IMR-90 (cell line): ENCODE measurements around the gene RRP15. TPM values are rescaled to one million over a fixed set of nuclear protein-coding genes. Genes with fewer than 3 reads are reported as not detected.

Experiments
- ATAC-seq: fragments of 200-7000 bp; cut with Tn5 transposase; 2 replicates; pipeline ENCODE4 v1.9.1; 2020; ENCODE audit warnings: low read depth, mild to moderate bottlenecking, moderate library complexity
- BruUV-seq: library from RNA; stranded (reverse); fragments of 400-500 nt; replicated peaks from 2 replicates; lab custom pipeline; 2021; lab: Mats Ljungman, UMichigan
- CTCF ChIA-PET: fragments of 300-600 bp; formaldehyde crosslinking; extraction: SDS; loops from one replicate; lab custom pipeline; 2021; ENCODE audit warnings: antibody characterized with exemption; lab: Yijun Ruan, JAX
- POLR2A ChIA-PET: fragments of 300-600 bp; sonication (Branson Sonifier 250); formaldehyde crosslinking; loops from one replicate; lab custom pipeline; 2022; ENCODE audit warnings: antibody characterized with exemption; ENCODE audit not compliant: unreplicated experiment; lab: Charles Lee
- DNase-seq: peaks from one replicate; pipeline ENCODE4 v3.0.0; 2013
- H2AFZ ChIP-seq: replicated peaks from 2 replicates; pipeline ENCODE3; 2013; ENCODE audit warnings: low read length, mild to moderate bottlenecking; ENCODE audit not compliant: poor library complexity
- H2AK5ac ChIP-seq: 2 replicates; pipeline ENCODE4 v1.6.1; 2013; ENCODE audit warnings: low read depth, low read length, inconsistent platforms
- H2AK9ac ChIP-seq: replicated peaks from 2 replicates; pipeline ENCODE3; 2013; ENCODE audit warnings: mild to moderate bottlenecking, low read depth, low read length, moderate library complexity; ENCODE audit not compliant: poor library complexity
- H2BK120ac ChIP-seq: 2 replicates; pipeline ENCODE4 v1.6.1; 2013; ENCODE audit warnings: low read depth, low read length, inconsistent platforms
- H2BK15ac ChIP-seq: 3 replicates; pipeline ENCODE4 v1.6.1; 2013; ENCODE audit warnings: low read depth, low read length, inconsistent platforms
- H2BK20ac ChIP-seq: 2 replicates; pipeline ENCODE4 v1.6.1; 2013; ENCODE audit warnings: low read depth, mild to moderate bottlenecking, inconsistent platforms, low read length, moderate library complexity
- H2BK5ac ChIP-seq: 2 replicates; pipeline ENCODE4 v1.6.1; 2013; ENCODE audit warnings: mild to moderate bottlenecking, low read depth, low read length, inconsistent platforms; ENCODE audit not compliant: poor library complexity, severe bottlenecking
- H3K14ac ChIP-seq: replicated peaks from 2 replicates; pipeline ENCODE4 v1.6.1; 2013; ENCODE audit warnings: low read depth, low read length, inconsistent platforms
- H3K18ac ChIP-seq: 2 replicates; pipeline ENCODE4 v1.6.1; 2013; ENCODE audit warnings: low read depth, low read length, control low read depth
- H3K23ac ChIP-seq: 2 replicates; pipeline ENCODE4 v1.6.1; 2013; ENCODE audit warnings: low read depth, low read length, inconsistent platforms
- H3K27ac ChIP-seq: 2 replicates; pipeline ENCODE4 v1.5.1; 2013; ENCODE audit warnings: mild to moderate bottlenecking, control low read depth, low read length; ENCODE audit not compliant: insufficient read depth
- H3K27me3 ChIP-seq: 2 replicates; pipeline ENCODE4 v1.6.1; 2013; ENCODE audit warnings: low read length; ENCODE audit not compliant: control insufficient read depth, insufficient read depth
- H3K36me3 ChIP-seq: 2 replicates; pipeline ENCODE4 v1.6.1; 2013; ENCODE audit warnings: low read length, mixed read lengths; ENCODE audit not compliant: control insufficient read depth, insufficient read depth
- H3K4ac ChIP-seq: 2 replicates; pipeline ENCODE4 v1.6.1; 2013; ENCODE audit warnings: low read depth, low read length, inconsistent platforms
- H3K4me1 ChIP-seq: 2 replicates; pipeline ENCODE4 v1.6.1; 2013; ENCODE audit warnings: low read length, mixed read lengths; ENCODE audit not compliant: control insufficient read depth, insufficient read depth
- H3K4me2 ChIP-seq: 2 replicates; pipeline ENCODE4 v1.6.1; 2013; ENCODE audit warnings: low read depth, mild to moderate bottlenecking, control low read depth, low read length, moderate library complexity
- H3K4me3 ChIP-seq: 2 replicates; pipeline ENCODE4 v1.5.1; 2013; ENCODE audit warnings: low read depth, mild to moderate bottlenecking, control low read depth, low read length, moderate library complexity; ENCODE audit not compliant: insufficient read depth
- H3K56ac ChIP-seq: 2 replicates; pipeline ENCODE4 v1.6.1; 2013; ENCODE audit warnings: low read length, inconsistent platforms; ENCODE audit not compliant: insufficient read depth; ENCODE audit errors: extremely low read depth
- H3K79me1 ChIP-seq, 2 experiments: 2 replicates each; pipeline ENCODE4 v1.6.1; 2013; ENCODE audit warnings: low read length in 2 of 2, inconsistent platforms in 1 of 2, low read depth in 1 of 2
- H3K9ac ChIP-seq: 2 replicates; pipeline ENCODE4 v1.6.1; 2013; ENCODE audit warnings: low read depth, low read length, control low read depth
- H3K9me1 ChIP-seq: 2 replicates; pipeline ENCODE4 v1.6.1; 2013; ENCODE audit warnings: low read length, inconsistent platforms; ENCODE audit not compliant: insufficient read depth
- H3K9me3 ChIP-seq: 2 replicates; pipeline ENCODE4 v1.6.1; 2013; ENCODE audit warnings: low read length; ENCODE audit not compliant: control insufficient read depth, insufficient read depth
- H4K20me1 ChIP-seq: 2 replicates; pipeline ENCODE4 v1.6.1; 2013; ENCODE audit warnings: low read length, inconsistent platforms; ENCODE audit not compliant: insufficient read depth
- H4K5ac ChIP-seq: 2 replicates; pipeline ENCODE4 v1.6.1; 2013; ENCODE audit warnings: mild to moderate bottlenecking, low read depth, low read length, control low read depth
- H4K8ac ChIP-seq, 2 experiments: 2 replicates each; pipeline ENCODE4 v1.6.1; 2013; ENCODE audit warnings: low read depth in 2 of 2, low read length in 2 of 2, control low read depth in 1 of 2, inconsistent platforms in 1 of 2
- H4K91ac ChIP-seq: 2 replicates; pipeline ENCODE4 v1.6.1; 2013; ENCODE audit warnings: low read depth, low read length, inconsistent platforms; ENCODE audit not compliant: insufficient read depth
- BHLHE40 ChIP-seq: fragments of 150-350 bp; IDR thresholded peaks from 2 replicates; pipeline ENCODE4 v1.6.1; 2016; ENCODE audit warnings: mild to moderate bottlenecking, low read depth, low read length
- CHD1 ChIP-seq: IDR thresholded peaks from 2 replicates; pipeline ENCODE4 v1.6.1; 2012; ENCODE audit warnings: low read depth, low read length, improper control_type of control experiment
- FOS ChIP-seq: fragments of 150-350 bp; IDR thresholded peaks from 2 replicates; pipeline ENCODE4 v1.6.1; 2016; ENCODE audit warnings: low read depth, low read length
- MAFK ChIP-seq: IDR thresholded peaks from 2 replicates; pipeline ENCODE4 v1.6.1; 2012; ENCODE audit warnings: low read depth, low read length, improper control_type of control experiment
- MAZ ChIP-seq: IDR thresholded peaks from 2 replicates; pipeline ENCODE4 v1.6.1; 2012; ENCODE audit warnings: low read depth, mild to moderate bottlenecking, low read length, improper control_type of control experiment, moderate library complexity, borderline replicate concordance
- NFE2L2 ChIP-seq: fragments of 150-350 bp; IDR thresholded peaks from 2 replicates; pipeline ENCODE4 v1.6.1; 2016; ENCODE audit warnings: low read depth, mild to moderate bottlenecking, low read length
- POLR2A ChIP-seq: IDR thresholded peaks from 2 replicates; pipeline ENCODE4 v1.6.1; 2012; ENCODE audit warnings: mild to moderate bottlenecking, low read depth, low read length
- RCOR1 ChIP-seq: IDR thresholded peaks from 2 replicates; pipeline ENCODE4 v1.6.1; 2012; ENCODE audit warnings: mild to moderate bottlenecking, low read length, improper control_type of control experiment; ENCODE audit not compliant: insufficient replicate concordance
- RFX5 ChIP-seq: IDR thresholded peaks from 2 replicates; pipeline ENCODE4 v1.8.0; 2012; ENCODE audit warnings: low read depth, mild to moderate bottlenecking, low read length, moderate library complexity
- SMC3 ChIP-seq: fragments of 150-350 bp; IDR thresholded peaks from 2 replicates; pipeline ENCODE4 v1.6.1; 2016; ENCODE audit warnings: low read depth, mild to moderate bottlenecking, antibody characterized with exemption, low read length, moderate library complexity
- dilution Hi-C: fragments of 300-500 bp; cut with HindIII; formaldehyde crosslinking; loops from one replicate; pipeline ENCODE4 v1.14.3; 2018; ENCODE audit warnings: low sequenced_read_pairs; ENCODE audit not compliant: unreplicated experiment
- in situ Hi-C: fragments of 300-500 bp; cut with MboI; formaldehyde crosslinking; loops from 3 replicates; pipeline ENCODE4 v1.14.3; 2019; ENCODE audit warnings: low sequenced_read_pairs, inconsistent platforms, mixed read lengths
- intact Hi-C: fragments of 100-400 bp; cut with micrococcal nuclease; formaldehyde crosslinking; loops from 2 replicates; pipeline ENCODE4 v1.10.0; 2022
- polyA plus RNA-seq, 3 experiments: library from polyadenylated mRNA; depleted of rRNA; stranded (reverse); fragments of >200 nt; gene quantifications; 2 replicates each; pipeline ENCODE4 v1.2.3, GENCODE V29; 2012; ENCODE audit warnings: low replicate concordance in 1 of 3
- total RNA-seq: library from RNA; depleted of rRNA; stranded (reverse); fragments of >200 nt; gene quantifications from 2 replicates; pipeline ENCODE4 v1.2.3, GENCODE V29; 2012
- TF ChIP-seq, protein P1 (sequence below): conservative IDR thresholded peaks from 2 replicates; pipeline ENCODE4 v1.5.1; 2012; ENCODE audit warnings: mild to moderate bottlenecking, low read depth, low read length, improper control_type of control experiment
- TF ChIP-seq, protein P2 (sequence below): fragments of 150-350 bp; IDR thresholded peaks from 2 replicates; pipeline ENCODE4 v1.6.1; 2016; ENCODE audit warnings: low read depth, mild to moderate bottlenecking, low read length, moderate library complexity, borderline replicate concordance

Gene RRP15
- total and polyA plus RNA-seq, 2 of the 4 experiments (the other 2 are of a cell fraction), result 3.1 to 4.1 TPM

DNA sequence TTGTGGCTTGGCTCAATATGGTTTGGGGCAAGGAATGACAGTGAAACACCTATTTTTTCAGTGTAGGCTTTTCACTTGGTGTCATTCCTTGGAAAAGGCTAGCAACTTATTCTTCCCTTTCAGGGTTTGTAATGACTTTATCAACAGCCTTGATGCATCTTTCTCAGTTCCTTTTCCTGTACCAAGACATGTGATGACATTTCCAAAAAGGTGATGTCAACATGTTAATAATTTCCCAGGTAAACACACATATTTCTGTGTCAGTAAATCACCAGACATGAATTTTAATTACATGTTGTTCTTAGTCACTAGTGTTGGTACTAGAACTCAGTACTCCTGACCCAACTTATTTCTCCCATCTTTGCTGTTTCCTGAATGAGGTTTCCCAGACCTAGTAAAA is 37.8 kb upstream of the RRP15 start:
- intact Hi-C loops, result no loop called here
- Histone ChIP-seq H4K20me1 (no peaks in the 10 kb centered on the region), H4K8ac (no peak overlapping the region), H3K4ac (no peak overlapping the region), H3K4me2 (no peak overlapping the region), H2AFZ (no peak overlapping the region), H2BK20ac (no peak overlapping the region), H3K36me3 (no peaks in the 10 kb centered on the region), H3K9ac (no peak overlapping the region), H4K5ac (no peak overlapping the region), H3K4me1 (no peaks in the 10 kb centered on the region), H2AK9ac (no peak overlapping the region), H3K27me3 (peaks cover 1% of the 10 kb centered on the region; the same call in 1 of the 2 replicates), H4K91ac (no peak overlapping the region), H3K18ac (no peak overlapping the region), H2BK15ac (no peak overlapping the region), H3K4me3 (no peak overlapping the region), H3K9me1 (no peaks in the 10 kb centered on the region), H3K9me3 (no peaks in the 10 kb centered on the region), H3K14ac (no peak overlapping the region), H3K56ac (no peak overlapping the region), H2BK120ac (no peak overlapping the region), H3K27ac (no peak overlapping the region), H3K23ac (no peak overlapping the region), H2BK5ac (no peak overlapping the region), H2AK5ac (no peak overlapping the region), H3K79me1 (no peaks in the 10 kb centered on the region)
- POLR2A ChIA-PET, result no interaction called here
- dilution Hi-C loops, result no loop called here
- in situ Hi-C loops, result no loop called here
- no peak for TF ChIP-seq CHD1
- TF ChIP-seq MAFK, result no peak
- TF ChIP-seq RFX5, result no peak
- TF ChIP-seq MAZ, result no peak
- TF ChIP-seq, protein P1, sequence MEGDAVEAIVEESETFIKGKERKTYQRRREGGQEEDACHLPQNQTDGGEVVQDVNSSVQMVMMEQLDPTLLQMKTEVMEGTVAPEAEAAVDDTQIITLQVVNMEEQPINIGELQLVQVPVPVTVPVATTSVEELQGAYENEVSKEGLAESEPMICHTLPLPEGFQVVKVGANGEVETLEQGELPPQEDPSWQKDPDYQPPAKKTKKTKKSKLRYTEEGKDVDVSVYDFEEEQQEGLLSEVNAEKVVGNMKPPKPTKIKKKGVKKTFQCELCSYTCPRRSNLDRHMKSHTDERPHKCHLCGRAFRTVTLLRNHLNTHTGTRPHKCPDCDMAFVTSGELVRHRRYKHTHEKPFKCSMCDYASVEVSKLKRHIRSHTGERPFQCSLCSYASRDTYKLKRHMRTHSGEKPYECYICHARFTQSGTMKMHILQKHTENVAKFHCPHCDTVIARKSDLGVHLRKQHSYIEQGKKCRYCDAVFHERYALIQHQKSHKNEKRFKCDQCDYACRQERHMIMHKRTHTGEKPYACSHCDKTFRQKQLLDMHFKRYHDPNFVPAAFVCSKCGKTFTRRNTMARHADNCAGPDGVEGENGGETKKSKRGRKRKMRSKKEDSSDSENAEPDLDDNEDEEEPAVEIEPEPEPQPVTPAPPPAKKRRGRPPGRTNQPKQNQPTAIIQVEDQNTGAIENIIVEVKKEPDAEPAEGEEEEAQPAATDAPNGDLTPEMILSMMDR, result no peak
- TF ChIP-seq SMC3, result no peak
- TF ChIP-seq NFE2L2, result no peak
- TF ChIP-seq, protein P2, sequence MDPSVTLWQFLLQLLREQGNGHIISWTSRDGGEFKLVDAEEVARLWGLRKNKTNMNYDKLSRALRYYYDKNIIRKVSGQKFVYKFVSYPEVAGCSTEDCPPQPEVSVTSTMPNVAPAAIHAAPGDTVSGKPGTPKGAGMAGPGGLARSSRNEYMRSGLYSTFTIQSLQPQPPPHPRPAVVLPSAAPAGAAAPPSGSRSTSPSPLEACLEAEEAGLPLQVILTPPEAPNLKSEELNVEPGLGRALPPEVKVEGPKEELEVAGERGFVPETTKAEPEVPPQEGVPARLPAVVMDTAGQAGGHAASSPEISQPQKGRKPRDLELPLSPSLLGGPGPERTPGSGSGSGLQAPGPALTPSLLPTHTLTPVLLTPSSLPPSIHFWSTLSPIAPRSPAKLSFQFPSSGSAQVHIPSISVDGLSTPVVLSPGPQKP, result no peak
- no peak for TF ChIP-seq POLR2A
- TF ChIP-seq BHLHE40, result no peak
- no peak for TF ChIP-seq RCOR1
- no peak for TF ChIP-seq FOS
- CTCF ChIA-PET, result no interaction called here
- no peak for DNase-seq
- no TSS peak for BruUV-seq
- no peak for ATAC-seq
